KMS-11 (cell line): Measurements from ENCODE around the gene ZSCAN18.

Experiments used
- H2AFZ ChIP-seq: fragments of 200-600 bp; sonication (generic); 2 replicates; pipeline ENCODE4 v1.6.1; 2016; ENCODE audit warnings: antibody characterized with exemption, mixed run types, low read depth
- H3K27ac ChIP-seq: fragments of 200-600 bp; sonication (generic); 2 replicates; pipeline ENCODE4 v1.6.1; 2016; ENCODE audit warnings: mild to moderate bottlenecking, mixed run types
- H3K27me3 ChIP-seq: fragments of 200-600 bp; sonication (generic); 2 replicates; pipeline ENCODE4 v1.6.1; 2017; ENCODE audit warnings: mild to moderate bottlenecking, low read depth, mixed run types, moderate library complexity; ENCODE audit not compliant: insufficient read depth
- H3K36me3 ChIP-seq: fragments of 200-600 bp; sonication (generic); 2 replicates; pipeline ENCODE4 v1.6.1; 2017; ENCODE audit warnings: mild to moderate bottlenecking, mixed run types; ENCODE audit not compliant: insufficient read depth
- H3K4me1 ChIP-seq: fragments of 200-600 bp; sonication (generic); 2 replicates; pipeline ENCODE4 v1.6.1; 2016; ENCODE audit warnings: mild to moderate bottlenecking, low read depth, mixed run types; ENCODE audit not compliant: poor library complexity, severe bottlenecking
- H3K4me2 ChIP-seq: fragments of 200-600 bp; sonication (generic); 2 replicates; pipeline ENCODE4 v1.7.0; 2016; ENCODE audit warnings: mild to moderate bottlenecking, mixed run types
- H3K4me3 ChIP-seq: fragments of 200-600 bp; sonication (generic); IDR thresholded peaks from 2 replicates; pipeline ENCODE4 v1.6.1; 2017; ENCODE audit warnings: low read depth, low read length, mixed read lengths; ENCODE audit not compliant: insufficient read depth
- H3K79me2 ChIP-seq: fragments of 200-600 bp; sonication (generic); 2 replicates; pipeline ENCODE4 v1.6.1; 2016; ENCODE audit warnings: low read depth, mixed run types; ENCODE audit not compliant: insufficient read depth
- H3K9ac ChIP-seq: fragments of 200-600 bp; sonication (generic); 2 replicates; pipeline ENCODE4 v1.6.1; 2016; ENCODE audit warnings: mild to moderate bottlenecking, mixed run types
- H4K20me1 ChIP-seq: fragments of 200-600 bp; sonication (generic); 2 replicates; pipeline ENCODE4 v1.6.1; 2016; ENCODE audit warnings: mild to moderate bottlenecking, mixed run types; ENCODE audit not compliant: insufficient read depth
- TF ChIP-seq, protein P1 (sequence below): fragments of 200-600 bp; sonication (generic); conservative IDR thresholded peaks from 2 replicates; pipeline ENCODE4 v1.6.1; 2017; ENCODE audit warnings: low read depth, mild to moderate bottlenecking, antibody characterized with exemption, low read length, moderate library complexity, mixed read lengths

ZSCAN18 gene

DNA sequence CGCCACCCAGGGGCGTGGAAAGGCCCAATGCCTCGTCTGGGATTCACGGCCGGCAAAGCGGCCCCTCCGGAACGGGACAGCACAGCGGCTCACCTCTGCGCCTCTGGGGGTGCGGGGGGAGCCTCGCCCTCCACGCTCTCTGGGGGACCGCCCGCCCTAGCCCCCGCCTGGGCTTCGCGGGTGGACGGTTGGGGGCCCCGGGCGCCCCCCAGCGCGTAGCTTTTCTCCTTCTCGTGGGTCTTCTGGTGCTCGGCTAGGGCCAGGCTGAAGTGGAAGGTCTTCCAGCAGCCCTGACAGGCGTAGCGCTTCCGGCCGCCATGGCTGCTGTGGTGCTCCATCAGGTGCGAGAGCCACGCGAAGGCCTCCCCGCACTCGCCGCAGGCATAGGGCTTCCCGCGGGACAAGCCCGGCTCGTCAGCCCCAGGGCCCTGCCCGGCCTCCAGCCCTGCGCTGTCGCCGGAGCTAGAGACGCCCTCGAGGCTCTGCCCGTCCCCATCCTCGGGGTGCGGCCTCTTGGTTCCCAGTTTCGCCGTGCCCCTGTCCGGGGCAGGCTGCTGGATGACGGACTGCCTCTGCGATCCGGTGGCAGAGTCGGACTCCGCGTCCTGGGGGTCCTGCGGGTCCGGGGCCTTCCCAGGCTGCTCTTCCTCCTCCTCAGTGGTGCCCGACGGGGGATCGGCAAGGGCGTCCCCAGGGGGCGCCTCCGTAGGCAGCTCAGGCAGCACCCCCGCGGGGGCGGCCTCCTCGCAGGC lies 13.3 kb downstream of the ZSCAN18 start:
- no peak overlapping the region for H3K27ac ChIP-seq
- H3K79me2 ChIP-seq = no peaks in the 10 kb centered on the region
- no peak overlapping the region for H2AFZ ChIP-seq
- H3K4me2 ChIP-seq = no peak overlapping the region
- no peaks in the 10 kb centered on the region for H3K4me1 ChIP-seq
- no peaks in the 10 kb centered on the region for H3K27me3 ChIP-seq
- no peak overlapping the region for H3K4me3 ChIP-seq
- no peaks in the 10 kb centered on the region for H3K36me3 ChIP-seq
- TF ChIP-seq, protein P1, sequence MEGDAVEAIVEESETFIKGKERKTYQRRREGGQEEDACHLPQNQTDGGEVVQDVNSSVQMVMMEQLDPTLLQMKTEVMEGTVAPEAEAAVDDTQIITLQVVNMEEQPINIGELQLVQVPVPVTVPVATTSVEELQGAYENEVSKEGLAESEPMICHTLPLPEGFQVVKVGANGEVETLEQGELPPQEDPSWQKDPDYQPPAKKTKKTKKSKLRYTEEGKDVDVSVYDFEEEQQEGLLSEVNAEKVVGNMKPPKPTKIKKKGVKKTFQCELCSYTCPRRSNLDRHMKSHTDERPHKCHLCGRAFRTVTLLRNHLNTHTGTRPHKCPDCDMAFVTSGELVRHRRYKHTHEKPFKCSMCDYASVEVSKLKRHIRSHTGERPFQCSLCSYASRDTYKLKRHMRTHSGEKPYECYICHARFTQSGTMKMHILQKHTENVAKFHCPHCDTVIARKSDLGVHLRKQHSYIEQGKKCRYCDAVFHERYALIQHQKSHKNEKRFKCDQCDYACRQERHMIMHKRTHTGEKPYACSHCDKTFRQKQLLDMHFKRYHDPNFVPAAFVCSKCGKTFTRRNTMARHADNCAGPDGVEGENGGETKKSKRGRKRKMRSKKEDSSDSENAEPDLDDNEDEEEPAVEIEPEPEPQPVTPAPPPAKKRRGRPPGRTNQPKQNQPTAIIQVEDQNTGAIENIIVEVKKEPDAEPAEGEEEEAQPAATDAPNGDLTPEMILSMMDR = no peak
- H4K20me1 ChIP-seq = no peaks in the 10 kb centered on the region
- H3K9ac ChIP-seq = no peak overlapping the region

DNA sequence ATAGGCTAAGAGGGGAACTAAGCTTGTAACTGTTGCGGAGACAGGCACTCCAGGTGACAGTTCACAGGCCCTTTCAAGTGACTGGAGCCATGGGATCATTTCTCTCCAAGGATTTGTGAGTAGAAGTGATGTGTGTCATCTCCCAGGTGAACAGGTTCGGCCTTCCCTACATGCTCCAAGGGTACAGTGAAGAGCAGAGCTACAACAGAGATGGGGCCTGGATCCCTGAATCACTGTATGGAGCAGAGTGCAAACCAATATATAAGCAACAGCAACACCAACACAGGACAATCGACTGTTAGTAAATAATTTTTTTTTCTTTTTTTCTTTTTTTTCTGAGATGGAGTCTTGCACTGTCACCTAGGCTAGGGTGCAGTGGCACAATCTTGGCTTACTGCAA lies 15.0 kb downstream of the ZSCAN18 start:
- no peaks in the 10 kb centered on the region for H3K4me1 ChIP-seq
- TF ChIP-seq, protein P1 = no peak
- H3K27me3 ChIP-seq = no peaks in the 10 kb centered on the region
- H3K4me3 ChIP-seq = no peak overlapping the region
- H3K79me2 ChIP-seq = no peaks in the 10 kb centered on the region
- H3K27ac ChIP-seq = no peak overlapping the region
- H3K4me2 ChIP-seq = no peak overlapping the region
- H2AFZ ChIP-seq = no peak overlapping the region
- H3K36me3 ChIP-seq = no peaks in the 10 kb centered on the region
- H4K20me1 ChIP-seq = no peaks in the 10 kb centered on the region
- H3K9ac ChIP-seq = no peak overlapping the region

DNA sequence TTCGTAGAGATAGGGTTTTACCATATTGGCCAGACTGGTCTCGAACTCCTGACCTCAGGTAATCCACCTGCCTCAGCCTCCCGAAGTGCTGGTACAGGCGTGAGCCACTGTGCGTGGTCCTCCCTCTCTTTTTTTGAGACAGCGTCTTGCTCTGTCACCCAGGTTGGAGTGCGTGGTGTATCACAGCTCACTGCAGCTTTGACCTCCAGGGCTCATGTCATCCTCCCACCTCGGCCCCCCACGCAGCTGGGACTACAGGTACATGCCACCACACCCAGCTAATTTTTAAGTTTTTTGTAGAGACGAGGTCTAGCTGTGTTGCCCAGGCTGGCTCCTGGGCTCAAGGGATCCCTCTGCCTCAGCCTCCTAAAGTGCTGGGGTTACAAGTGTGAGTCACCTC lies 18.2 kb downstream of the ZSCAN18 start:
- H3K36me3 ChIP-seq = no peaks in the 10 kb centered on the region
- H3K4me2 ChIP-seq = no peak overlapping the region
- H3K4me1 ChIP-seq = no peaks in the 10 kb centered on the region
- H3K79me2 ChIP-seq = no peaks in the 10 kb centered on the region
- no peak overlapping the region for H3K4me3 ChIP-seq
- peaks cover 4% of the 10 kb centered on the region; the same call in 1 of the 2 replicates for H3K27me3 ChIP-seq
- H3K27ac ChIP-seq = no peak overlapping the region
- no peak overlapping the region for H3K9ac ChIP-seq
- no peaks in the 10 kb centered on the region for H4K20me1 ChIP-seq
- TF ChIP-seq, protein P1 = no peak
- H2AFZ ChIP-seq = no peak overlapping the region

DNA sequence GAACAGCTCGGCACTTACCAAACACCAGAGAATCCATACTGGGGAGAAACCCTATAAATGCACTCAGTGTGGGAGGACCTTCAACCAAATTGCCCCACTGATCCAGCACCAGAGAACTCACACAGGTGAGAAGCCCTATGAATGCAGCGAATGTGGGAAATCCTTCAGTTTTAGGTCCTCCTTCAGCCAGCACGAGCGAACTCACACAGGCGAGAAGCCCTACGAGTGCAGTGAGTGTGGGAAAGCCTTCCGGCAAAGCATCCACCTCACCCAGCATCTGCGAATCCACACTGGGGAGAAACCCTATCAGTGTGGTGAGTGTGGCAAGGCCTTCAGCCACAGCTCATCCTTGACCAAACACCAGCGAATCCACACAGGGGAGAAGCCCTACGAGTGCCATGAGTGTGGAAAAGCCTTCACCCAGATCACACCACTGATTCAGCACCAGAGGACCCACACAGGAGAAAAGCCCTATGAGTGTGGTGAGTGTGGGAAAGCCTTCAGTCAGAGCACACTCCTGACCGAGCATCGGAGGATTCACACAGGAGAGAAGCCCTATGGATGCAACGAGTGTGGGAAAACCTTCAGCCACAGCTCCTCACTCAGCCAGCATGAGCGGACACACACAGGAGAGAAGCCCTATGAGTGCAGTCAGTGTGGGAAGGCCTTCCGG lies 30.7 kb downstream of the ZSCAN18 start:
- Histone ChIP-seq H4K20me1 (no peaks in the 10 kb centered on the region), H3K27ac (no peak overlapping the region), H3K79me2 (no peaks in the 10 kb centered on the region)

More for the DNA sequence above, 30.7 kb downstream of the ZSCAN18 start:
- Histone ChIP-seq H3K9ac (no peak overlapping the region), H3K27me3 (no peaks in the 10 kb centered on the region), H2AFZ (no peak overlapping the region), H3K4me1 (no peaks in the 10 kb centered on the region), H3K4me2 (no peak overlapping the region), H3K36me3 (no peaks in the 10 kb centered on the region), H3K4me3 (no peak overlapping the region)
- TF ChIP-seq, protein P1 = no peak
